Measurements from ENCODE around the gene TMED6.

DNA sequence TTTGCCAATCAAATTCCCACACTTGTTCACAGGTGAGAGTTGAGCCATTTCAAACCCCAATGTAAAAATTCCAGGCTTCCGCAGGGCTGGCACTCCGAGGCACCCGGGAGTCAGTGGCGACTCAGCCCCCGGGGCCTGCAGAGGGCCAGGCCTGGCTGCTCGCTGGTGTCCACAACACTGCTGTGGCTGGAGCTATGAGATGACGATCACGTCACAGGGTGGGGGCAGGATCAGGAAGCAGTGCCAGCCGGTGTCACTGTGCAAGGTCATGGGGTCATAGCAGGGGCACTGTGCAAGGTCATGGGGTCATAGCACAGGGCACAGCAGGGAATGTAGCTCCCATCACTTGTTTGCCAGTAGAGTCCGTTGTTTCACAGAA lies 32.7 kb downstream of the TMED6 start:
- TF ChIP-seq EP300 (IDR thresholded peaks at IDR 0.05) (no peak), POLR2A (IDR thresholded peaks at IDR 0.05) (no peak), POLR2AphosphoS5 (IDR thresholded peaks at IDR 0.05) (no peak)
- TF ChIP-seq, protein P1, sequence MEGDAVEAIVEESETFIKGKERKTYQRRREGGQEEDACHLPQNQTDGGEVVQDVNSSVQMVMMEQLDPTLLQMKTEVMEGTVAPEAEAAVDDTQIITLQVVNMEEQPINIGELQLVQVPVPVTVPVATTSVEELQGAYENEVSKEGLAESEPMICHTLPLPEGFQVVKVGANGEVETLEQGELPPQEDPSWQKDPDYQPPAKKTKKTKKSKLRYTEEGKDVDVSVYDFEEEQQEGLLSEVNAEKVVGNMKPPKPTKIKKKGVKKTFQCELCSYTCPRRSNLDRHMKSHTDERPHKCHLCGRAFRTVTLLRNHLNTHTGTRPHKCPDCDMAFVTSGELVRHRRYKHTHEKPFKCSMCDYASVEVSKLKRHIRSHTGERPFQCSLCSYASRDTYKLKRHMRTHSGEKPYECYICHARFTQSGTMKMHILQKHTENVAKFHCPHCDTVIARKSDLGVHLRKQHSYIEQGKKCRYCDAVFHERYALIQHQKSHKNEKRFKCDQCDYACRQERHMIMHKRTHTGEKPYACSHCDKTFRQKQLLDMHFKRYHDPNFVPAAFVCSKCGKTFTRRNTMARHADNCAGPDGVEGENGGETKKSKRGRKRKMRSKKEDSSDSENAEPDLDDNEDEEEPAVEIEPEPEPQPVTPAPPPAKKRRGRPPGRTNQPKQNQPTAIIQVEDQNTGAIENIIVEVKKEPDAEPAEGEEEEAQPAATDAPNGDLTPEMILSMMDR (IDR thresholded peaks at IDR 0.05) = no peak

Data from gastroesophageal sphincter (tissue), 3 donors.